ENCODE data around the gene MCM9.

DNA sequence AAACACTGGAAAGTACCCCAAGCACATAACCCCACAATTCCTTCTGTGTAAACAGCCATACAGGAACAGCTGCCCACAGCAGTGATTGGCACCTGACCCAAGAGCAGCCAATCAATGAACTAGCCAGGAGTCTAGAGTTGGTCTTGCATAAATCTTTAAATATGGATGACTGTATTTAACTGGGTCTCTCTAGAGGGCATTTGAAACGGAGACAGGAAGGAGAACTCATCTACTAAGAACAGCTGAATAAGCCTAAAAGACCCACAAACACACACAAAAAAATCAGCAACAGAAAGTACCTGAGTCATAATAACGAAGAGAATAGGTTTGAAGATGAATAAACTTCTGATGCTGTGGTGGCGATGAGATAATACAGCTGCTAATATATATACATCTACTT is 90.0 kb downstream of the MCM9 start:
- TF ChIP-seq, protein P1, sequence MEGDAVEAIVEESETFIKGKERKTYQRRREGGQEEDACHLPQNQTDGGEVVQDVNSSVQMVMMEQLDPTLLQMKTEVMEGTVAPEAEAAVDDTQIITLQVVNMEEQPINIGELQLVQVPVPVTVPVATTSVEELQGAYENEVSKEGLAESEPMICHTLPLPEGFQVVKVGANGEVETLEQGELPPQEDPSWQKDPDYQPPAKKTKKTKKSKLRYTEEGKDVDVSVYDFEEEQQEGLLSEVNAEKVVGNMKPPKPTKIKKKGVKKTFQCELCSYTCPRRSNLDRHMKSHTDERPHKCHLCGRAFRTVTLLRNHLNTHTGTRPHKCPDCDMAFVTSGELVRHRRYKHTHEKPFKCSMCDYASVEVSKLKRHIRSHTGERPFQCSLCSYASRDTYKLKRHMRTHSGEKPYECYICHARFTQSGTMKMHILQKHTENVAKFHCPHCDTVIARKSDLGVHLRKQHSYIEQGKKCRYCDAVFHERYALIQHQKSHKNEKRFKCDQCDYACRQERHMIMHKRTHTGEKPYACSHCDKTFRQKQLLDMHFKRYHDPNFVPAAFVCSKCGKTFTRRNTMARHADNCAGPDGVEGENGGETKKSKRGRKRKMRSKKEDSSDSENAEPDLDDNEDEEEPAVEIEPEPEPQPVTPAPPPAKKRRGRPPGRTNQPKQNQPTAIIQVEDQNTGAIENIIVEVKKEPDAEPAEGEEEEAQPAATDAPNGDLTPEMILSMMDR (IDR thresholded peaks at IDR 0.05) = no peak
- no peak for TF ChIP-seq POLR2A (IDR thresholded peaks at IDR 0.05)
